ENCODE results near the gene UBE2C. TPM values are rescaled to one million over a fixed set of nuclear protein-coding genes. Genes with fewer than 3 reads are reported as not detected.

The UBE2C gene
- total and polyA plus RNA-seq, 2 of the 8 experiments (the other 6 are each of a cell fraction or from before 2014, with no cell fraction given): 243 to 326 TPM

- TF ChIP-seq JUND (IDR thresholded peaks at IDR 0.05; ENCODE audit: low read length): no peak
- TF ChIP-seq HDAC6 (IDR thresholded peaks at IDR 0.05; ENCODE audit: low read depth, low read length): no peak
- no peak for TF ChIP-seq EP300 (IDR thresholded peaks at IDR 0.05; ENCODE audit: borderline replicate concordance in 1 of 2, low read depth in 2 of 2, low read length in 2 of 2)
- no peak for TF ChIP-seq ASH2L (IDR thresholded peaks at IDR 0.05; ENCODE audit: low read length)
- TF ChIP-seq TAF1 (IDR thresholded peaks at IDR 0.05; ENCODE audit: low read depth, low read length): no peak
- TF ChIP-seq FOSL1 (IDR thresholded peaks at IDR 0.05; ENCODE audit: insufficient read depth, low read depth, low read length): no peak
- TF ChIP-seq CEBPB (IDR thresholded peaks at IDR 0.05; ENCODE audit: low read depth, low read length): no peak
Observed at GRCh38 chr20:45772693-45773092, 39.8 kb upstream of the UBE2C start (continued).

Measured in H1 (cell line).